HUES6 (cell line): ENCODE data around the gene ZCWPW1.
"Not testable (repeated sequence)": the region's sequence is repeated elsewhere in the genome, so short reads cannot be mapped to it uniquely, and the experiment has no call there.

Source experiments
- H3K27ac ChIP-seq: 2 replicates; pipeline ENCODE4 v1.7.0; 2013; ENCODE audit warnings: low read depth, mild to moderate bottlenecking, low read length, inconsistent platforms
- H3K27me3 ChIP-seq: 2 replicates; pipeline ENCODE4 v1.6.1; 2013; ENCODE audit warnings: low read length; ENCODE audit not compliant: control insufficient read depth, insufficient read depth
- H3K36me3 ChIP-seq: 2 replicates; pipeline ENCODE4 v1.6.1; 2013; ENCODE audit warnings: low read length; ENCODE audit not compliant: control insufficient read depth, insufficient read depth
- H3K4me1 ChIP-seq: 2 replicates; pipeline ENCODE4 v1.6.1; 2013; ENCODE audit warnings: low read length; ENCODE audit not compliant: control insufficient read depth, insufficient read depth
- H3K4me3 ChIP-seq: 2 replicates; pipeline ENCODE4 v1.5.1; 2013; ENCODE audit warnings: low read depth, low read length
- H3K9ac ChIP-seq: one replicate; pipeline ENCODE4 v1.6.1; 2013; ENCODE audit warnings: mild to moderate bottlenecking, low read length
- H3K9me3 ChIP-seq: 2 replicates; pipeline ENCODE4 v1.6.1; 2013; ENCODE audit warnings: low read depth, low read length; ENCODE audit not compliant: control insufficient read depth, insufficient read depth

The ZCWPW1 gene

DNA sequence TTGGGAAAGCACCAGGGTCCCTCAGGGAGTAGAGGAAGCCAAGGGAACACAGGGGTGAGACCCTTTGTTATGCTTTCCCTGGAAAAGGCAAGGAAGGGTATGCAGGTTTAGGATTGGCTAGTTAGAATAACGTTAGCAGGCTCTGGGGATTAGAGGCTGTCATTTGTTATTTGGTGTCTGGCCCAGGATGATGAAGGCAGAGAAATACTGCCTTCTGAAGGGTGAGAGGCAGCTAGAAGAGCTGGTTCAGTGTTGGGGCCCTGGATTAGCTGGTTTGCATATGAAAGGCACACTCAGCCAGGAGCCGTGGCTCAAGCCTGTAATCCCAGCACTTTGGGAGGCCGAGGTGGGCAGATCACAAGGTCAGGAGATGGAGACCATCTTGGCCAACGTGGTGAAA, 58.2 kb downstream of the ZCWPW1 start:
- Histone ChIP-seq H3K9me3 (no peaks in the 10 kb centered on the region), H3K36me3 (peaks cover 10% of the 10 kb centered on the region), H3K4me3 (no peak overlapping the region), H3K4me1 (peaks cover 38% of the 10 kb centered on the region), H3K27ac (no peak overlapping the region), H3K27me3 (no peaks in the 10 kb centered on the region), H3K9ac (no peak overlapping the region)

DNA sequence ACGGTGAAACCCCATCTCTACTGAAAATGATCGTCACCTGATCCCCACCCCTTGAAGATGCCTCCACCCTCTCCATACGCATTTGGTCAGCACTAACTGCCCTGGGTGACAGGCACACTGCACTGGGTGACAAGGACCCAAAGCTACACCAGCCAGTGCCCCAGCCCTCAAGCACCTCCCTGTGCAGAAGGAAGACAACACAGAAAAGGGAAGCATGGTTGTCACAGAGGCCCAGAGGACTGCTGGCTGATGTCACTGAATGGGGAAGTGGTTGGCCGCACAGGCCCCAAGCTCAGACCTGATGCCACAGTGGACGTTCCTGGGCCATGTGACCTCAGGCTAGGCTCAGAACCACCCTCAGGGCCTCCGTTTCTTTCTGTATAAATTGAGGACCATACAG, 59.4 kb downstream of the ZCWPW1 start:
- H3K9me3 ChIP-seq = no peaks in the 10 kb centered on the region
- H3K4me3 ChIP-seq = no peak overlapping the region
- no peak overlapping the region for H3K27ac ChIP-seq
- peaks cover 13% of the 10 kb centered on the region for H3K36me3 ChIP-seq
- H3K9ac ChIP-seq = no peak overlapping the region
- H3K4me1 ChIP-seq = peaks cover 31% of the 10 kb centered on the region
- no peaks in the 10 kb centered on the region for H3K27me3 ChIP-seq

DNA sequence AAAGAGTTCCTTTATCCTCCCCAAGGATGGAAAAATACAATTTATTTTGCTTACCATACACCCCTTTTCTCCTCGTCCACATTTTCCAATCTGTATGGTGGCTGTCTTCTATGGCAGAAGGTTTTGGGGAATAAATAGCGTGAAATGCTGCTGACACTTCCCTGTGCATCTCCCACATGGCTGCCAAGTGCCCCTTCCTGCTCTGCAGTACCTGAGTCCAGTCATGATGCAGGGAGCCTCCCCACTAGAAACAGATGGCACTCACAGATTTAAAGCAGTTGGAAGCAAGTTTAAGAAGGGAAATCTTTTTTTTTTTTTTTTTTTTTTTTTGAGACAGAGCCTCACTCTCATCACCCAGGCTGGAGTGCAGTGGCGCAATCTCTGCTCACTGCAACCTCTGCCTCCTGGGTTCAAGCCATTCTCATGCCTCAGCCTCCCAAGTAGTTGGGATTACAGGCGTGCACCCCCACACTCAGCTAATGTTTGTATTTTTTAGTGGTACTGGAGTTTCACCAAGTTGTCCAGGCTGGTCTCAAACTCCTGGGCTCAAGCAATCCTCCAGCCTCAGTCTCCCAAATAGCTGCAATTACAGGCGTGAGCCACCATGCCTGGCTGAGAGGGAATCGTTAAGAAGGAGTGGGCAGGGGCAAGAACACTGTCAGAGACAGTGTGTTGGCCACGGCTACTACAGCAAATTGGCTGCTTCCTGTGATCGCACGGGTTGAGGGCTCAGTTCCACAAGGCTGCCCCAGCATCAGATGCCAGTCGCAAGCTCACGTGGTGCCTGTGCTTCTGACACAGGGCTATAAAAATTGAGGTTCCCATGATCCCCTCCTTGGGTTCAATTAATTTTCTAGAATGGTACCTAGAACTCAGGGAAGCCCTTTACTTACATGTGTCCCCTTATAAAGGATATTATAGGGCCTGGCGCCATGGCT, 60.6 kb downstream of the ZCWPW1 start:
- no peak overlapping the region for H3K27ac ChIP-seq
- no peaks in the 10 kb centered on the region for H3K9me3 ChIP-seq
- H3K9ac ChIP-seq = no peak overlapping the region
- peaks cover 23% of the 10 kb centered on the region for H3K36me3 ChIP-seq
- no peaks in the 10 kb centered on the region for H3K27me3 ChIP-seq
- H3K4me3 ChIP-seq = no peak overlapping the region
- H3K4me1 ChIP-seq = peaks cover 31% of the 10 kb centered on the region

DNA sequence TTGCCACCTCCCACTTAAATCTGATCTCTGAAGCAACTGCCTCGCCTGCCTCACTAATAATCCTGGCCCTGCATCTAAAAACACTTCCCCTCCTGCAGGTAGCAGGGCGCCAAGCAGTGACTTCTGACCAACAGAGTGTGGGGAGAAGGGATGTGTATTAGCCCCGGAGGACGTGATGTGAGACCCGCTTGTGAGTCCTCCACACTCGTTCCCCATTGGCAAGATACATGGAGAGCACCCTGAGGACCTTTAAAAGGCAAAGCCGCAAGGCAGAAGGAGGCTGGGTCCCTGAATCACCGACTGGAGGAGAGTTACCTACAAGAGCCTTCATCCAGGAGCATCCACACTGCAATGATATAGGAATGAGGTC, 61.3 kb downstream of the ZCWPW1 start:
- Histone ChIP-seq H3K4me3 (no peak overlapping the region), H3K9me3 (no peaks in the 10 kb centered on the region), H3K4me1 (peaks cover 31% of the 10 kb centered on the region), H3K27me3 (no peaks in the 10 kb centered on the region), H3K9ac (no peak overlapping the region), H3K36me3 (peaks cover 30% of the 10 kb centered on the region), H3K27ac (no peak overlapping the region)

DNA sequence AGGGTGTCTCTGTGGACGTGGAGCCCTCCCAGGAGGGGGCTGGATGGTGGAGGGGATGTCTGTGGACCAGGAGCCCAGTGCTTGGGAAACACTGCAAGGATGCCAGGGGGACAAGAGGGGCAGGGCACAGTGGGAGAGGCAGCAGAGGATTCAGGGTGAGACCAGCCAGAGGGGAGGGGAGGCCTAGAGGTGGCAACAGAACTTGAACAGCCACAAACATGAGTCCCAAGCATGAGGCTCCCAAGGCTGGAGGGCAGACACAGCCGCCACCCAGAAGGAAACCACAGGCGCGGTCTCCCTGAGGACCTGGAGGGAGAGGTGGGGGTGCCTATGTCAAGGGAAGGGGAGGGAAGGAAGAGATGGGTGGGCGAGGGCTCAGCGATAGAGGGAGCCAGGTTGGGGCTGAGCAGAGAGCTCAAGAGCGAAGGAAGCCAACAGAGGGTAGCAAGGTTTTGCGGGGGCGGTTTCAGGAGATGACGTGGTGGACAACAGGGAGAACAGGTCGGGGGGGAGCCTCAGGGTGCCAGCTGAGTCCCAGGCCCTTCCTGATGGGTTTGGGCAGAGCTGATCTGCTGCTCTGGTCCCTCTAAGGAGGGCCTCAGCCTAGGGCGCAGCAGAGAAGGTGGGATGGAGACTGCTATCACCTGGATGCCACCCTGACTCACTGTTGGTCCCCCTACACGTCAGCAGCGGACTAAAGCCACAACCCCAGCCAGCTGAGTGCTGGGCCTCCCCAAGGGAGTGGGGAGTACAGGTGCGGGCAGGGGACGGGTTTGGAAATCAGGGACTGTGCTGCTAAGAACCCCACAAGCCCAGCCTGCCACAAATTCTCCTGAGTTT, 61.9 kb downstream of the ZCWPW1 start:
- peaks cover 27% of the 10 kb centered on the region for H3K4me1 ChIP-seq
- no peaks in the 10 kb centered on the region for H3K27me3 ChIP-seq
- no peak overlapping the region for H3K4me3 ChIP-seq
- peaks cover 36% of the 10 kb centered on the region for H3K36me3 ChIP-seq
- no peak overlapping the region for H3K27ac ChIP-seq
- H3K9me3 ChIP-seq = no peaks in the 10 kb centered on the region
- H3K9ac ChIP-seq = no peak overlapping the region

DNA sequence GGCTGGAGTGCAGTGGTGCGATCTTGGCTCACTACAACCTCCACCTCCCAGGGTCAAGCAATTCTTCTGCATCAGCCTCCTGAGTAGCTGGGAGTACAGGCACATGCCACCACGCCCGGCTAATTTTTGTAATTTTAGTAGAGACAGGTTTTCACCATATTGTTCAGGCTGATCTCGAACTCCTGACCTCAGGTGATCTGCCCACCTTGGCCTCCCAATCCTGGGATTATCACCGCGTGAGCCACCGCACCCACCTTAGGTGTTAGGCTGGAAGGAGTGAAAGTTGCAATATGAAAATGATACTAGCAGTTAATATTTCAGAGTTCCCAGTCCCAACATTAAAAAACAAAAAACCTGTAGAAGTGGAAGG, 62.5 kb downstream of the ZCWPW1 start:
- Histone ChIP-seq H3K36me3 (peaks cover 42% of the 10 kb centered on the region), H3K4me1 (peaks cover 21% of the 10 kb centered on the region)
- H3K27ac ChIP-seq, H3K9me3 ChIP-seq, H3K9ac ChIP-seq, H3K4me3 ChIP-seq, H3K27me3 ChIP-seq: not testable (repeated sequence)

DNA sequence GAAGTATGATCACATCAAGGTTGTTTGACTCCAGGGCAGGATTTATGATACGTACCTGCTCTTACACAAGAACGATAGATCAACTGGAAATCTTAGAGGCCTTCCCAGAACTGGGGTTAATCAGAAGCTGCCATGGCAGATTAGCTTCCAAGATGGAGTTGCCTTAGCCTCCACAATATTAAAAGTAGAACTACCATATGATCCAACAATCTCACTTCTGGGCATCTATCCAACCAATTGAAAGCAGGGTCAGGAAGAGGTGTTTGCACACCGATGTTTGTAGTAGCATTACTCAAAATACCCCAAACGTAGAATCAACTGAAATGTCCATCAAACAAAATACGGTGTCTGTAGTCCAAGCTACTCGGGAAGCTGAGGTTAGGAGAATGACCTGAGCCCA, 64.0 kb downstream of the ZCWPW1 start:
- peaks cover 57% of the 10 kb centered on the region for H3K36me3 ChIP-seq
- H3K4me1 ChIP-seq = 0 out of 2 replicates have a peak, but pooled peaks cover 7% of the 10 kb centered on the region
- no peaks in the 10 kb centered on the region for H3K27me3 ChIP-seq
- no peak overlapping the region for H3K27ac ChIP-seq
- no peak overlapping the region for H3K9ac ChIP-seq
- no peak overlapping the region for H3K4me3 ChIP-seq
- no peaks in the 10 kb centered on the region for H3K9me3 ChIP-seq

DNA sequence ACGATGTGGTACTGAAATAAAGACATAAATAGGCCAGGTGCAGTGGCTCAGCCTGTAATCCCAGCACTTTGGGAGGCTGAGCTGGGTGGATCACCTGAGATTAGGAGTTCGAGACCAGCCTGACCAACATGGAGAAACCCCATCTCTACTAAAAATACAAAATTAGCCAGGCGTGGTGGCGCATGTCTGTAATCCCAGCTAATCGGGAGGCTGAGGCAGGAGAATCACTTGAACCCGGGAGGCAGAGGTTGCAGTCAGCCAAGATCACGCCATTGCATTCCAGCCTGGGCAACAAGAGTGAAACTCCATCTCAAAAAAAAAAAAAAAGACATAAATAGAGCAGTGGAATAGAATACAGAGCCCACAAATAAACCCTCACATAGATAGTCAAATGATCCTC, 64.7 kb downstream of the ZCWPW1 start:
- H3K36me3 ChIP-seq = peaks cover 63% of the 10 kb centered on the region
- H3K4me1 ChIP-seq, H3K9me3 ChIP-seq, H3K4me3 ChIP-seq, H3K9ac ChIP-seq, H3K27me3 ChIP-seq, H3K27ac ChIP-seq: not testable (repeated sequence)

DNA sequence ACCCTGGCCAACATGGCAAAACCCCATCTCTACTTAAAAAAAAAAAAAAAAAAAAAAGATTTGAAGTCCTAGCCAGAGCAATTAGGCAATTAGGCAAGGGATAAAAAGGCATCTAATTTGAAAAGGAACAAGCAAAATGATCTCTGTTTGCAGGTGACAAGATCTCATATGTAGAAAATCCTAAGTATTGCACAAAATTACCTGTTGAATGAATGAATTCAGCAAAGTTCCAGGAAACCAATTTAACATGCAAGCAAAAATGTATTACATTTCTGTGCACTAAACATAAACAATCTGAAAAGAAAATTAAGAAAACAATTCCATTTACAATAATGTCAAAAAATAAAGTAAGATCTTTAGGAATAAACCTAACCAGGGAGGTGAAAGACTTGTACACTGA, 65.4 kb downstream of the ZCWPW1 start:
- 0 out of 2 replicates have a peak, but pooled peaks cover 7% of the 10 kb centered on the region for H3K4me1 ChIP-seq
- no peak overlapping the region for H3K9ac ChIP-seq
- peaks cover 70% of the 10 kb centered on the region for H3K36me3 ChIP-seq
- H3K27ac ChIP-seq = no peak overlapping the region
- H3K27me3 ChIP-seq = no peaks in the 10 kb centered on the region
- H3K9me3 ChIP-seq = no peaks in the 10 kb centered on the region
- no peak overlapping the region for H3K4me3 ChIP-seq

DNA sequence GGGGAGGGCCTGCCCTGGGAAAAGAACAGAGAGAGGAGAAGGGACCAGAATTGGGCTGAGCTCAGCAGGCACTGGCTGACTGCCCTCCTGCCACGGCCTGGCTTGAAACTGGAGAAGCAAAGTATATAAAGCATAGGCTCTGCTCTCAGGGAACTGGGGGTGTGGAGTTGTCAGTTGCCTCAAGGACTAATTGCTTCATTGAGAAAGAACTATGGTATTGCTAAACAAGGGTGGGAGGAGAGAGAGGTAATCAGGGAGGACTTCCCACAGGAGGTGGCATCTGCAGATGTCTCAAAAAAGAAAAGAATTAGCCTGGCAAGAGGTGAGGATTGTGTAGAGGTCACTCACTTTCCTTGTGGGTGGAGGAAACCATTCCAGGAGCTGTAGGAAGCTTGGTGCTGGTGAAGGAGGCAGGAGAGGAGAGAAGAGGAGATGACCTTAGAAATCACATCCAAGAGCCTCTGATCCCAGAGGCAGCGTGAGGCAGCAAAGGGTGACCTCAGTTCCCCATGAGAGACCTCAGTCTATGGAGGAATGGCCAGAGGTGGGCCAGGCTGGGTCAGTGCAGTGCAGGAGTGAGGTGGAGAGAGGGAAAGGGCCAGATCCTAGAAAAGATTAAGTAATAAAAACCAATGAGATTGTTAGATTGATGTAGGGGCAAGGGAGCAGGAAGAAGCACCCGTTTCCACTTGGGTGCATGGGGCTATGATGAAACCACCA, 68.2 kb downstream of the ZCWPW1 start:
- no peaks in the 10 kb centered on the region for H3K9me3 ChIP-seq
- H3K27me3 ChIP-seq = no peaks in the 10 kb centered on the region
- no peak overlapping the region for H3K27ac ChIP-seq
- no peak overlapping the region for H3K9ac ChIP-seq
- H3K4me3 ChIP-seq = no peak overlapping the region
- H3K4me1 ChIP-seq = no peaks in the 10 kb centered on the region
- H3K36me3 ChIP-seq = peaks cover 91% of the 10 kb centered on the region

DNA sequence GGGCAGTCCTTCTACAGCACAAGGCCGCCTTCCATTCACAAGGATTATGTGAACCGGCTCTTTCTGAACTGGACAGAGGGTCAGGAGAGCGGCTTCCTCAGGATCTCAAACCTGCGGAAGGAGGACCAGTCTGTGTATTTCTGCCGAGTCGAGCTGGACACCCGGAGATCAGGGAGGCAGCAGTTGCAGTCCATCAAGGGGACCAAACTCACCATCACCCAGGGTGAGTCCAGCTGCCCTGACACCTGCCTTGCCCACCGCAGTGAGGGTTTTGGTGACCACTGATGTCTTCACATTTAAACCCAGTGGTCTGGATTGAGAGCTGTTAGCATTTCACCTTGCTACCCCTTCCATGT, 69.7 kb downstream of the ZCWPW1 start:
- H3K36me3 ChIP-seq = peaks cover 97% of the 10 kb centered on the region

More for the DNA sequence above, 69.7 kb downstream of the ZCWPW1 start:
- no peak overlapping the region for H3K4me3 ChIP-seq
- no peaks in the 10 kb centered on the region for H3K27me3 ChIP-seq
- no peaks in the 10 kb centered on the region for H3K9me3 ChIP-seq
- no peaks in the 10 kb centered on the region for H3K4me1 ChIP-seq
- no peak overlapping the region for H3K27ac ChIP-seq
- no peak overlapping the region for H3K9ac ChIP-seq
